Right lobe of liver (tissue), 6 donors: Measurements from ENCODE around the gene EEF2K. TPM values are rescaled to one million over a fixed set of nuclear protein-coding genes. Genes with fewer than 3 reads are reported as not detected.

ENCODE experiments used
- ATAC-seq, 4 donors: fragments of 200-7000 bp; cut with Tn5 transposase; one replicate each; pipeline ENCODE4 v1.9.1; 2020; ENCODE audit warnings: mild to moderate bottlenecking in 4 of 4, moderate library complexity in 4 of 4
- DNase-seq, 3 donors: peaks; one replicate each; pipeline ENCODE4 v3.0.0-alpha.2; 2020
- H3K27ac ChIP-seq, 3 donors: fragments of 200-600 bp; one replicate each; pipeline ENCODE4 v1.8.0; 2022
- H3K27me3 ChIP-seq, 2 donors: fragments of 200-600 bp; one replicate each; pipeline ENCODE4 v1.8.0; 2022
- H3K36me3 ChIP-seq, 4 donors: fragments of 200-600 bp; sonication (generic) in 1 of 4; one replicate each; pipeline versions ENCODE4 v1.5.1 to v1.8.0; 2017 to 2022; ENCODE audit warnings: control low read depth in 1 of 4
- H3K4me1 ChIP-seq, 4 donors: fragments of 200-600 bp; sonication (generic) in 1 of 4; one replicate each; pipeline versions ENCODE4 v1.5.1 to v1.8.0; 2017 to 2022; ENCODE audit warnings: control low read depth in 1 of 4
- H3K4me3 ChIP-seq, 3 donors: fragments of 200-600 bp; one replicate each; pipeline ENCODE4 v1.8.0; 2022
- H3K9me3 ChIP-seq, 4 donors: fragments of 200-600 bp; sonication (generic) in 1 of 4; one replicate each; pipeline versions ENCODE4 v1.5.1 to v1.8.0; 2017 to 2022; ENCODE audit warnings: control low read depth in 1 of 4
- CTCF ChIP-seq, 4 donors: fragments of 200-600 bp in 3 of 4; fragments of 450-650 bp in 1 of 4; IDR thresholded peaks; one replicate each; pipeline versions ENCODE4 v1.5.1 to v1.8.0; 2016 to 2022; ENCODE audit warnings: antibody characterized with exemption in 4 of 4, mild to moderate bottlenecking in 2 of 4
- POLR2A ChIP-seq: fragments of 450-650 bp; IDR thresholded peaks from one replicate; pipeline ENCODE4 v1.6.1; 2017; ENCODE audit warnings: antibody characterized with exemption, mild to moderate bottlenecking
- WGBS: methylation state at CpG from one replicate; pipeline ENCODE4 v1.1.6; 2018; ENCODE audit warnings: low coverage, low lambda C conversion rate; ENCODE audit not compliant: insufficient coverage; ENCODE audit errors: missing lambda C conversion rate; 5-methylcytosine and 5-hydroxymethylcytosine counted together
- intact Hi-C, 2 donors: fragments of 100-400 bp; cut with DNase I; formaldehyde crosslinking; loops; one replicate each; pipeline versions ENCODE4 v1.11.2 to v1.14.1; 2022
- total RNA-seq, 6 experiments: library from RNA; depleted of rRNA in 2 of 6; stranded (reverse); fragments of >200 nt in 2 of 6; fragmentation: NEBNext Ultra II Directional in 3 of 6; extraction: Animal tissue kit (Norgen Biotek cat#: 25700) in 3 of 6; gene quantifications; one replicate each; pipeline versions ENCODE4 v1.1.0 to v1.2.4, GENCODE V29; 2016 to 2023
- donor health status: DM: no; HTN: yes; CAD: no.
- donor health status: DM: no; HTN: no; CAD: no.
- donor health status: DM: no; HTN: no; CAD: no.
- donor health status: DM: no; HTN: yes; CAD: no.
- donor health status: DM: no; HTN: yes; CAD: no.

Gene EEF2K
- total RNA-seq, 6 experiments from 2014 or later, result 10.0 to 17.5 (median 11.5) TPM

GRCh38 chr16:22324787-22325597, 118.9 kb downstream of the EEF2K start:
- no peaks in the 10 kb centered on the region for H3K4me1 ChIP-seq
- ATAC-seq (no peak), DNase-seq (no peak)
- H3K27me3 ChIP-seq, result no peaks in the 10 kb centered on the region
- TF ChIP-seq CTCF (IDR thresholded peaks at IDR 0.05) (no peak), POLR2A (no peak)
- H3K4me3 ChIP-seq, result no peak overlapping the region
- H3K36me3 ChIP-seq, result peaks cover 0 to 44% (median 21%) of the 10 kb centered on the region in 4 donors
- WGBS, result 100% methylated on average over 3 of the region's 19 CpGs
- H3K9me3 ChIP-seq, result no peaks in the 10 kb centered on the region
- intact Hi-C loops, result no loop called here
- H3K27ac ChIP-seq, result no peak overlapping the region

- peaks cover 0 to 37% (median 18%) of the 10 kb centered on the region in 4 donors for H3K36me3 ChIP-seq
- intact Hi-C loops, result no loop called here
- no peak for TF ChIP-seq CTCF (IDR thresholded peaks at IDR 0.05)
- no peak for TF ChIP-seq POLR2A
- no peak overlapping the region for H3K27ac ChIP-seq
- no peak overlapping the region for H3K4me3 ChIP-seq
- no peaks in the 10 kb centered on the region for H3K9me3 ChIP-seq
- 96% methylated on average over 9 of the region's 46 CpGs for WGBS
- DNase-seq (no peak), ATAC-seq (no peak)
- H3K4me1 ChIP-seq, result no peaks in the 10 kb centered on the region
- no peaks in the 10 kb centered on the region for H3K27me3 ChIP-seq
Observed at GRCh38 chr16:22325598-22326368, 119.7 kb downstream of the EEF2K start.

GRCh38 chr16:22326369-22326652, 120.2 kb downstream of the EEF2K start:
- intact Hi-C loops, result no loop called here
- H3K4me3 ChIP-seq, result no peak overlapping the region
- peaks cover 0 to 38% (median 18%) of the 10 kb centered on the region in 4 donors for H3K36me3 ChIP-seq
- ATAC-seq (no peak), DNase-seq (no peak)
- H3K27ac ChIP-seq, result no peak overlapping the region
- H3K9me3 ChIP-seq, result no peaks in the 10 kb centered on the region
- H3K27me3 ChIP-seq, result no peaks in the 10 kb centered on the region
- no peak for TF ChIP-seq CTCF (IDR thresholded peaks at IDR 0.05)
- no peak for TF ChIP-seq POLR2A
- 56% methylated on average over 1 of the region's 4 CpGs for WGBS
- H3K4me1 ChIP-seq, result no peaks in the 10 kb centered on the region

GRCh38 chr16:22326771-22327445, 120.8 kb downstream of the EEF2K start:
- no peak for TF ChIP-seq CTCF (IDR thresholded peaks at IDR 0.05)
- TF ChIP-seq POLR2A, result no peak
- no peak overlapping the region for H3K27ac ChIP-seq
- no peaks in the 10 kb centered on the region for H3K27me3 ChIP-seq
- H3K9me3 ChIP-seq, result no peaks in the 10 kb centered on the region
- intact Hi-C loops, result no loop called here
- no peak for ATAC-seq
- 40% methylated on average over 1 of the region's 13 CpGs for WGBS
- no peak for DNase-seq
- H3K36me3 ChIP-seq, result peaks cover 0 to 44% (median 18%) of the 10 kb centered on the region in 4 donors
- no peaks in the 10 kb centered on the region for H3K4me1 ChIP-seq
- no peak overlapping the region for H3K4me3 ChIP-seq
